Measurements from ENCODE around the gene SYT17.

The SYT17 gene

DNA sequence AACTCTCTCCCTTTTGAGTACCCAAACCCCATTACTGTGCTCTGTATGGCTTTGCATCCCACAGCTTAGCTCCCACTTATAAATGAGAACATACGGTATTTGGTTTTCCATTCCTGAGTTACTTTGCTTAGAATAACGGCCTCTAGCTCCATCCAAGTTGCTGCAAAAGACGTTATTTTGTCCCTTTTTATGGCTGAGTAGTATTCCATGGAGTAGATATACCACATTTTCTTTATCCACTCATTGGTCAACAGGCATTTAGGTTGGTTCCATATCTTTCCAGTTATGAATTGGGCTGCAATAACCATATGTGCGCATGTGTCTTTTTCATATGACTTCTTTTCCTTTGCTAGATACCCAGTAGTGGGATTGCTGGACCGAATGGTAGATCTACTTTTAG, 19.9 kb upstream of the SYT17 start:
- TF ChIP-seq, protein P1, sequence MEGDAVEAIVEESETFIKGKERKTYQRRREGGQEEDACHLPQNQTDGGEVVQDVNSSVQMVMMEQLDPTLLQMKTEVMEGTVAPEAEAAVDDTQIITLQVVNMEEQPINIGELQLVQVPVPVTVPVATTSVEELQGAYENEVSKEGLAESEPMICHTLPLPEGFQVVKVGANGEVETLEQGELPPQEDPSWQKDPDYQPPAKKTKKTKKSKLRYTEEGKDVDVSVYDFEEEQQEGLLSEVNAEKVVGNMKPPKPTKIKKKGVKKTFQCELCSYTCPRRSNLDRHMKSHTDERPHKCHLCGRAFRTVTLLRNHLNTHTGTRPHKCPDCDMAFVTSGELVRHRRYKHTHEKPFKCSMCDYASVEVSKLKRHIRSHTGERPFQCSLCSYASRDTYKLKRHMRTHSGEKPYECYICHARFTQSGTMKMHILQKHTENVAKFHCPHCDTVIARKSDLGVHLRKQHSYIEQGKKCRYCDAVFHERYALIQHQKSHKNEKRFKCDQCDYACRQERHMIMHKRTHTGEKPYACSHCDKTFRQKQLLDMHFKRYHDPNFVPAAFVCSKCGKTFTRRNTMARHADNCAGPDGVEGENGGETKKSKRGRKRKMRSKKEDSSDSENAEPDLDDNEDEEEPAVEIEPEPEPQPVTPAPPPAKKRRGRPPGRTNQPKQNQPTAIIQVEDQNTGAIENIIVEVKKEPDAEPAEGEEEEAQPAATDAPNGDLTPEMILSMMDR (conservative IDR thresholded peaks at IDR 0.05; ENCODE audit: low read length) = no peak
- H3K4me3 ChIP-seq (ENCODE audit: low read length) = no peak overlapping the region
- no peak for DNase-seq (ENCODE audit: low read depth)

DNA sequence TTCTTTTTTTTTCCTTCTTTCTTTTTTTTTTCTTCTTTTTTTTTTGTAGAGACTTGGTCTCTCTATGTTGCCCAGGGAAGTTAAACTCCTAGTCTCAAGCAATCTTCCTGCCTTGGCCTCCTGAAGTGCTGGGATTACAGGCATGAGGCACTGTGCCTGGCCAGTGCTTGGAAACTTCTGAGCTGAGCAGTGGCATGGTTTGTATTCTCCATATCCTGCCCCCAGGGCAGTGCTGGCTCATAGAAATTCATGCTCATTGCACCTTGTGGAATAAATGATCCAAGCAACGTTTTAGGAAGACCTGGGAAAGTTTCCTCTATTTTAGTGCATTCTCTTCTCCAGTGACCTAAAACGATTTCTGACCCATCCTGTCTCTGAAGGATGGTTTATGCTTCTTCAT, 16.7 kb upstream of the SYT17 start:
- TF ChIP-seq, protein P1 (conservative IDR thresholded peaks at IDR 0.05; ENCODE audit: low read length) = no peak
- DNase-seq (ENCODE audit: low read depth) = no peak
- no peak overlapping the region for H3K4me3 ChIP-seq (ENCODE audit: low read length)

DNA sequence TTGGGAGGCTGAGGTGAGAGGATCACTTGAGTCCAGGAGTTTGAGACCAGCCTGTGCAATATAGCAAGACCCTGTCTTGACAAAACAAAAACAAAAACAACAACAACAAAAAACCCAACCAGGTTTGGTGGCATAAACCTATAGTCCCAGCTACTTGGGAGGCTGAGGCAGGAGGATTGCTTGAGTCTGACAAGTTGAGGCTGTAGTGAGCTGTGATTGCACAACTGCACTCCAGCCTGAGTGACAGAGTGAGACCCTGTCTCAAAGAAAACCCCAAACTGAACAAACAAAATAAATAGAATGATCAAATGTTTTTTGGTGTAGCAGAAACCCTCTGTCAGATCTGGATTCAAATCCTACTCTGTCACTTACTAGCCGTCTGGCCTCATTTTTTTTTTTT, 16.0 kb upstream of the SYT17 start:
- DNase-seq (ENCODE audit: low read depth) = no peak
- H3K4me3 ChIP-seq (ENCODE audit: low read length) = no peak overlapping the region
- TF ChIP-seq, protein P1 (conservative IDR thresholded peaks at IDR 0.05; ENCODE audit: low read length) = no peak

DNA sequence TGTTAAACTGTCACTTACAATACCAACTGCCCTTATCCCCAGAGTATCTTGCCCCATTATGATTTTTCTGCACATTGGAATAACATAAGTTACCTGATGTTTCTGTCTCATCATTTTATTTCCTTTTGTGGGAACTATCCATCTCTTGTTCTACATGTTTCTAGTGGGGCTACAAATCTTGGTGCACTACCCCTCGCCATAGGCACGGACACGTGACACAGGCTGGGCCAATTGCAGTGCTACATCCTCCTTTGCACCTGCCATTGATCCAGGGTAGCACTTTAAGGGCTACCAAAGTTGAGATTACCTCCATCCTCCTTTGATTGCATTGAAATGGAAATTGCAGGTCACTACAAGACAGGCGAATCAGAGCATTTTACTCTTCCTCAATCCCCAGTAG, 14.2 kb upstream of the SYT17 start:
- TF ChIP-seq, protein P1 (conservative IDR thresholded peaks at IDR 0.05; ENCODE audit: low read length) = no peak
- H3K4me3 ChIP-seq (ENCODE audit: low read length) = no peak overlapping the region
- no peak for DNase-seq (ENCODE audit: low read depth)

DNA sequence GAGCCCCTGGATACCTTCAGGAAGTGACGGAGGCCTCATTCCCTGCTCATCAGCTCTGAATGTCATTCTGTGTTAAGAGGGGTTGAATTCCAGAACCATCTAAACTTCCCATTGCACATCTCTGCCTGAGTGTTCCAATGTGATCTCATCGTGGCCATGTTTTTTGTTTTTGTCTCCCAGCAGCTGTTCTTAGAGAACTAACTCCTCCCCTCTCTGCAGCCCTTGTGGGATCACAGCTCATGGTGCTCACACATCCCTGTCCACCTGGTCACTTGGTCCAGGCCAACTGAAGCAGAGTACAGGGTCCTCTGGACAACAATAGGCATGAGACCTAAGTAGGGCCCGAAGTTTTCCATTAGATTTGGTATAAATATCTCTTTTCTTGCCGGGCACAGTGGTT, 6.0 kb upstream of the SYT17 start:
- DNase-seq (ENCODE audit: low read depth) = no peak
- TF ChIP-seq, protein P1 (conservative IDR thresholded peaks at IDR 0.05; ENCODE audit: low read length) = no peak
- no peak overlapping the region for H3K4me3 ChIP-seq (ENCODE audit: low read length)

DNA sequence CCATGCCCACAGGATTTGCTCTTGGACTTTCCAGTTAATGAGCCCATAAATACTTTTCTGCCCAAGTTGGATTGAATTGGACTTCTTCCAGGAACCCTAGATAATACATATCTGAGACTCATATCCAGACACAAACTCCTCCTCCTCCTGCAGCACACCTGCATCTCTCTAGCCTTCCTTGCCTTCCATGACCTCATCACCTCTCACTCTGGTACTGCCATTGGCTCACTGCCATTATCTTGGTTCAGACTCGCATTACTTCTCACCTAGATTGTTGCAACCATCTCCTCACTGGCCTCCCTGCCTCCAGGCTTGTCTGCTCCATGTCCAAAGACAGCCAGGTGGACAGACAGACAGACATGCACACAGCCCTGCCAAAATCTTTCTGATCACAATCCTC, 4.8 kb upstream of the SYT17 start:
- H3K4me3 ChIP-seq (ENCODE audit: low read length) = no peak overlapping the region
- no peak for DNase-seq (ENCODE audit: low read depth)
- TF ChIP-seq, protein P1 (conservative IDR thresholded peaks at IDR 0.05; ENCODE audit: low read length) = no peak

DNA sequence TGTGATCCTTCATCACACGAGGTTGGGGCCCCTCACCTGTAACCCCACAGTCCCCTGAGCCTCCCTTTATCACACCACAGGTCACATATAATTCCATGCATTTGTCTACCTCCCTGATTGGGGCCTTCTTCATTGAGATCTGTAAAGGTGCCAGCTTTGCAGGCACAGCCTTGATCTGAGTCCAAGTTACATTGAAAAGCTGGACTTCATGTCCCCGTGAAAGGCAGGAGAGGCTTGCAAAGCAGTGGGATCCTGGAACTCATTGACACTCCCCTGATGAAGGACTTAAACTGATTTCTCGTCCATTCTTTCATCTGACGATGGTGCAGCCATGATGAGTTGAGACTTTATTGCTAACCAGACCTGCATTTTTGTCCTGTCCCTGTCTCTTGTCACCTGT, 3.8 kb upstream of the SYT17 start:
- H3K4me3 ChIP-seq (ENCODE audit: low read length) = no peak overlapping the region
- no peak for DNase-seq (ENCODE audit: low read depth)
- TF ChIP-seq, protein P1 (conservative IDR thresholded peaks at IDR 0.05; ENCODE audit: low read length) = no peak

Data from AG10803 (cell line).